DOHH2 (cell line): ENCODE results near the gene RASA3.
"Not testable (repeated sequence)": the region's sequence is repeated elsewhere in the genome, so short reads cannot be mapped to it uniquely, and the experiment has no call there.

Experiments
- H3F3A ChIP-seq: fragments of 200-600 bp; sonication (generic), shearing (Covaris generic); 2 replicates; pipeline ENCODE4 v1.6.0; 2016; ENCODE audit warnings: antibody characterized with exemption, mild to moderate bottlenecking; ENCODE audit not compliant: control insufficient read depth, insufficient read depth
- H3K27ac ChIP-seq: fragments of 200-600 bp; sonication (generic); 2 replicates; pipeline ENCODE4 v1.5.1; 2014; ENCODE audit warnings: low read depth, mild to moderate bottlenecking, low read length, moderate library complexity
- H3K27me3 ChIP-seq: fragments of 200-600 bp; sonication (generic); 2 replicates; pipeline ENCODE4 v1.6.1; 2014; ENCODE audit warnings: mild to moderate bottlenecking, low read length, mixed read lengths; ENCODE audit not compliant: control insufficient read depth
- H3K36me3 ChIP-seq: fragments of 200-600 bp; sonication (generic); 2 replicates; pipeline ENCODE4 v1.6.1; 2014; ENCODE audit warnings: mild to moderate bottlenecking, low read length, moderate library complexity, mixed read lengths; ENCODE audit not compliant: control insufficient read depth
- H3K4me1 ChIP-seq: fragments of 200-600 bp; sonication (generic); 2 replicates; pipeline ENCODE4 v1.6.1; 2014; ENCODE audit warnings: mild to moderate bottlenecking, low read length, mixed read lengths; ENCODE audit not compliant: control insufficient read depth
- H3K4me2 ChIP-seq: fragments of 200-600 bp; sonication (generic); 2 replicates; pipeline ENCODE4 v1.6.0; 2014; ENCODE audit warnings: mild to moderate bottlenecking, low read length, moderate library complexity
- H3K4me3 ChIP-seq: fragments of 200-600 bp; sonication (generic); 2 replicates; pipeline ENCODE4 v1.5.1; 2014; ENCODE audit warnings: mild to moderate bottlenecking, low read length, mixed read lengths
- H3K79me2 ChIP-seq: fragments of 200-600 bp; sonication (generic); 2 replicates; pipeline ENCODE4 v1.6.1; 2014; ENCODE audit warnings: mild to moderate bottlenecking, low read length, mixed read lengths; ENCODE audit not compliant: control insufficient read depth
- H3K9me2 ChIP-seq: fragments of 200-600 bp; sonication (generic); replicated peaks from 2 replicates; pipeline ENCODE4 v1.6.1; 2014; ENCODE audit warnings: mild to moderate bottlenecking, low read length, mixed read lengths; ENCODE audit not compliant: control insufficient read depth
- H3K9me3 ChIP-seq: fragments of 200-600 bp; sonication (generic); 2 replicates; pipeline ENCODE4 v1.6.1; 2014; ENCODE audit warnings: antibody characterized with exemption, low read length, mixed read lengths; ENCODE audit not compliant: control insufficient read depth, insufficient read depth
- H4K20me1 ChIP-seq: fragments of 200-600 bp; sonication (generic); 2 replicates; pipeline ENCODE4 v1.6.0; 2014; ENCODE audit warnings: low read depth, mild to moderate bottlenecking, antibody characterized with exemption, low read length, moderate library complexity; ENCODE audit not compliant: control insufficient read depth, insufficient read depth
- EZH2phosphoT487 ChIP-seq: fragments of 200-600 bp; sonication (generic); IDR thresholded peaks from 2 replicates; pipeline ENCODE4 v1.6.1; 2017; ENCODE audit warnings: borderline replicate concordance, mild to moderate bottlenecking, antibody characterized with exemption, low read length, moderate library complexity, mixed read lengths
- TF ChIP-seq, protein P1 (sequence below): fragments of 200-600 bp; sonication (generic); IDR thresholded peaks from one replicate; pipeline ENCODE4 v1.5.1; 2014; ENCODE audit warnings: antibody characterized with exemption, mild to moderate bottlenecking, low read depth, low read length; ENCODE audit not compliant: poor library complexity, severe bottlenecking

Gene RASA3

GRCh38 chr13:114127473-114128347, 4.7 kb downstream of the RASA3 start:
- Histone ChIP-seq H3K4me2 (peak overlapping the region; percentile 74; the same call in 1 of the 2 replicates), H3K27ac (no peak overlapping the region), H3K4me3 (0 out of 2 replicates have a peak overlapping the region, but pooled peaks have one; percentile 63)

DNA sequence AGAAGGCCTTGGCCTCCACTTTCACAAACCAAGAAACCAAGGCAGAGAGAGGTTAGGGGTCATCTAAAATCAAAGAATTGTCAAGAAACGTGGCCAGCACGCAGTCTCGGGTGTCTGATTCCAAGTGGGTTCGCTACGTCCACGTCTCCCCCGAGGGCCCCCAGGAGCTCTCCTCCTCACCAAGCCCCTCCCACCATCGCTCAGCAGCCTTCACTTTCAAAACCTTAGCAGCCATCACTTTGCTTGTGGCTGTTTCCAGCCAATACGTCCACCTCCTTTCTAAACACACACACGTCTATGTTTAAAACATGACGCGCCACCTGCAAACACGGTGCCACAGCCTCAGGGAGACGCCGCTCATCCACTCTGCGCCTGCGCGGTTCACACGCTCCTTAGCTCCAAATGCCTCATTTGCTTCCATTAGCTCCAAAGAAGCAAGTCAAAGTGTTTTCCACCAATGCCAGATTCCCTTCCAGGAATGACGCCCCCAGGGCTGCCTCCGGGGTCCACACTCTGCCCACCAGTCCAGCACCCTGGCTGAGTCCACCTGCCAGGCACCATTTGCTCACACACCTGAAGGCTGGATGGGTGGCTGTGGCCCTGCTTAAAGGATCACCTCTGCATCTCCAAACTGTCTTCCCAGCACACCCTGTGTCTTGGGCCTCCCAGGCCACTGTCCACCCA, 5.5 kb downstream of the RASA3 start:
- H3K27ac ChIP-seq, result no peak overlapping the region
- no peak overlapping the region for H3K4me2 ChIP-seq
- no peaks in the 10 kb centered on the region for H3K9me3 ChIP-seq
- H3K27me3 ChIP-seq, result peaks cover 22% of the 10 kb centered on the region
- peaks cover 10% of the 10 kb centered on the region for H4K20me1 ChIP-seq
- no peak for TF ChIP-seq EZH2phosphoT487
- TF ChIP-seq, protein P1, sequence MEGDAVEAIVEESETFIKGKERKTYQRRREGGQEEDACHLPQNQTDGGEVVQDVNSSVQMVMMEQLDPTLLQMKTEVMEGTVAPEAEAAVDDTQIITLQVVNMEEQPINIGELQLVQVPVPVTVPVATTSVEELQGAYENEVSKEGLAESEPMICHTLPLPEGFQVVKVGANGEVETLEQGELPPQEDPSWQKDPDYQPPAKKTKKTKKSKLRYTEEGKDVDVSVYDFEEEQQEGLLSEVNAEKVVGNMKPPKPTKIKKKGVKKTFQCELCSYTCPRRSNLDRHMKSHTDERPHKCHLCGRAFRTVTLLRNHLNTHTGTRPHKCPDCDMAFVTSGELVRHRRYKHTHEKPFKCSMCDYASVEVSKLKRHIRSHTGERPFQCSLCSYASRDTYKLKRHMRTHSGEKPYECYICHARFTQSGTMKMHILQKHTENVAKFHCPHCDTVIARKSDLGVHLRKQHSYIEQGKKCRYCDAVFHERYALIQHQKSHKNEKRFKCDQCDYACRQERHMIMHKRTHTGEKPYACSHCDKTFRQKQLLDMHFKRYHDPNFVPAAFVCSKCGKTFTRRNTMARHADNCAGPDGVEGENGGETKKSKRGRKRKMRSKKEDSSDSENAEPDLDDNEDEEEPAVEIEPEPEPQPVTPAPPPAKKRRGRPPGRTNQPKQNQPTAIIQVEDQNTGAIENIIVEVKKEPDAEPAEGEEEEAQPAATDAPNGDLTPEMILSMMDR, result no peak
- peaks cover 12% of the 10 kb centered on the region for H3F3A ChIP-seq
- H3K79me2 ChIP-seq, result no peaks in the 10 kb centered on the region
- H3K9me2 ChIP-seq, result no peaks in the 10 kb centered on the region
- no peak overlapping the region for H3K4me3 ChIP-seq
- no peaks in the 10 kb centered on the region for H3K36me3 ChIP-seq
- peaks cover 43% of the 10 kb centered on the region for H3K4me1 ChIP-seq

More at GRCh38 chr13:114127473-114128347, 4.7 kb downstream of the RASA3 start:
- Histone ChIP-seq H3K79me2 (no peaks in the 10 kb centered on the region), H3K27me3 (peaks cover 26% of the 10 kb centered on the region), H4K20me1 (peaks cover 10% of the 10 kb centered on the region), H3F3A (peaks cover 12% of the 10 kb centered on the region), H3K36me3 (no peaks in the 10 kb centered on the region), H3K9me2 (no peaks in the 10 kb centered on the region), H3K9me3 (no peaks in the 10 kb centered on the region), H3K4me1 (peaks cover 46% of the 10 kb centered on the region)
- TF ChIP-seq, protein P1, result no peak
- no peak for TF ChIP-seq EZH2phosphoT487

GRCh38 chr13:114126086-114126485, 6.3 kb downstream of the RASA3 start:
- peaks cover 12% of the 10 kb centered on the region for H3F3A ChIP-seq
- H4K20me1 ChIP-seq, H3K9me2 ChIP-seq, H3K27ac ChIP-seq, H3K4me3 ChIP-seq, H3K9me3 ChIP-seq, H3K4me2 ChIP-seq, H3K36me3 ChIP-seq, H3K79me2 ChIP-seq: not testable (repeated sequence)
- peaks cover 34% of the 10 kb centered on the region for H3K4me1 ChIP-seq
- peaks cover 13% of the 10 kb centered on the region for H3K27me3 ChIP-seq

- Histone ChIP-seq H3K4me1 (peaks cover 29% of the 10 kb centered on the region), H3K36me3 (no peaks in the 10 kb centered on the region), H3K9me2 (no peaks in the 10 kb centered on the region), H3F3A (peaks cover 12% of the 10 kb centered on the region), H4K20me1 (peaks cover 7% of the 10 kb centered on the region), H3K9me3 (no peaks in the 10 kb centered on the region), H3K4me3 (no peak overlapping the region), H3K79me2 (no peaks in the 10 kb centered on the region), H3K27me3 (peaks cover 8% of the 10 kb centered on the region), H3K27ac (no peak overlapping the region), H3K4me2 (no peak overlapping the region)
- TF ChIP-seq EZH2phosphoT487, result no peak
- TF ChIP-seq, protein P1, result no peak
Measured at GRCh38 chr13:114125589-114125988, 6.8 kb downstream of the RASA3 start.
